Lung (tissue), 12 donors: ENCODE measurements around the gene ARHGEF19. TPM values are rescaled to one million over a fixed set of nuclear protein-coding genes. Genes with fewer than 3 reads are reported as not detected.
A peak's percentile ranks its signal among the peaks of the same experiment; 100 is the strongest.

Experiments
- ATAC-seq: fragments of 200-7000 bp; cut with Tn5 transposase; one replicate; pipeline ENCODE4 v1.9.1; 2020; ENCODE audit warnings: moderate number of reproducible peaks; ENCODE audit not compliant: insufficient read depth, low FRiP score
- DNase-seq, 3 donors: peaks; one replicate each; pipeline ENCODE4 v3.0.0-alpha.2; 2013 to 2017
- H3K27ac ChIP-seq, 2 donors: one replicate each; pipeline ENCODE4 v1.5.1; 2013; ENCODE audit warnings: mild to moderate bottlenecking in 2 of 2, moderate library complexity in 2 of 2, control low read depth in 1 of 2, inconsistent platforms in 1 of 2, low read depth in 1 of 2, low read length in 1 of 2
- H3K27me3 ChIP-seq, 3 donors: one replicate each; pipeline ENCODE4 v1.5.1; 2013; ENCODE audit warnings: low read length in 2 of 3; ENCODE audit not compliant: control insufficient read depth in 3 of 3, insufficient read depth in 3 of 3
- H3K36me3 ChIP-seq, 4 donors: one replicate each; pipeline ENCODE4 v1.5.1; 2013; ENCODE audit warnings: low read length in 4 of 4, mild to moderate bottlenecking in 1 of 4, moderate library complexity in 1 of 4; ENCODE audit not compliant: control insufficient read depth in 4 of 4, insufficient read depth in 4 of 4
- H3K4me1 ChIP-seq, 5 donors: one replicate each; pipeline ENCODE4 v1.5.1; 2013; ENCODE audit warnings: low read length in 5 of 5, mild to moderate bottlenecking in 2 of 5, moderate library complexity in 1 of 5; ENCODE audit not compliant: control insufficient read depth in 5 of 5, insufficient read depth in 5 of 5
- H3K4me3 ChIP-seq: one replicate; pipeline ENCODE4 v1.5.1; 2013; ENCODE audit warnings: mild to moderate bottlenecking, control low read depth, moderate library complexity
- H3K9ac ChIP-seq, 2 donors: one replicate each; pipeline ENCODE4 v1.5.1; 2013; ENCODE audit warnings: low read length in 2 of 2, control low read depth in 1 of 2; ENCODE audit not compliant: insufficient read depth in 1 of 2
- H3K9me3 ChIP-seq, 4 donors: one replicate each; pipeline ENCODE4 v1.5.1; 2013; ENCODE audit warnings: low read length in 3 of 4, mild to moderate bottlenecking in 1 of 4, moderate library complexity in 1 of 4; ENCODE audit not compliant: control insufficient read depth in 4 of 4, insufficient read depth in 3 of 4
- WGBS, 2 donors: extraction: QIAGEN DNeasy Blood & Tissue Kit; methylation state at CpG; one replicate each; pipeline ENCODE4 v1.1.7; 2013; 5-methylcytosine and 5-hydroxymethylcytosine counted together
- polyA plus RNA-seq, 2 donors: library from polyadenylated mRNA; stranded (reverse); fragments of 200-250 nt; gene quantifications; one replicate each; pipeline ENCODE4 v1.2.1, GENCODE V29; 2013
- total RNA-seq, 2 donors: library from RNA; depleted of rRNA in 1 of 2; stranded (reverse); fragments of >200 nt in 1 of 2; gene quantifications; one replicate each; pipeline ENCODE4 v1.2.1, GENCODE V29; 2014 to 2021
- TF ChIP-seq, protein P1 (sequence below): IDR thresholded peaks from 2 replicates; pipeline ENCODE4 v1.5.1; 2012; ENCODE audit warnings: mild to moderate bottlenecking; ENCODE audit errors: control extremely low read depth, extremely low read depth
- donor health status: control.
- donor health status: control.
- donor health status: Bipolar disorder and iron deficiency.
- donor health status: healthy.
- donor health status: DM: yes; HTN: yes; CAD: no.

The ARHGEF19 gene
- total and polyA plus RNA-seq, 4 donors: 9.5 to 17.3 (median 14.8) TPM

DNA sequence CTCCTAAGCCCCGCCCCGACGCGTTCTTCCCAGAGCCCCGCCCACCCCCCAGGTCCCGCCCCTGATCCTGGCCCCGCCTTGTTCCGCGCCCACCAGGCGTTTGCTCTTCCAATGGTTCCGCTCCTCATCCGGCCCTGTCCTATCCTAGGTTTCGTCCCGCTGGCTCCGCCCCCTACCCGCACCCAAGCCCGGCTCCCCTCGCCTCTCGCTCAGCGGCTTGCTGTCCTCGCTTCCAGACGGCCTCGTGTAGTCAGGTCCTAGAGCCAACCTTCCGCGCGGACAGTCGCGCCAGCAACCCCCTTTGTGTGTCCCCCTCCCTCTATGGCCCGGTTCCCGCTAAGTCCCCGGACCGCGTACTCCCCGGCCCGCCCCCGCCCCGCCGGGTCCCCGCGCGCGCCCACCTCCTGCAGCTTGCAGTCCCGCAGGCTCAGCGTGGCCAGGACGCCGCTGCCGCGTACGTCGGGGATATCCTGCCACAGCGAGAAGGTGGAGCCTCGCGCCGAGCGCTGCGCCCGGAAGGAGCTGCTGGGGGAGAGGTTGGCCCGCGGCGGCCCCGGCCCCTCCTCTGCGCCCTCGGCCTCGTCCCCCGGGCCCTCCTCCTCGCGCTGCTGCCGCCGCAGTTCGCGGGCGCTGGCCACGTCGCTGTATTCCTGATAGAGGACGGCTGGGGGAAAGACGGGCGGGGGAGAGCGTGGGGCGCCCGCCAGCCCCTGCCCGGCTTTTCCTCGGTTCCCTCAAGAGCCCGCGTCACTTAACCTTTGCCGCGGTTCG is 5.7 kb downstream of the ARHGEF19 start:
- H3K4me1 ChIP-seq: peaks cover 0 to 21% (median 2%) of the 10 kb centered on the region in 5 donors

DNA sequence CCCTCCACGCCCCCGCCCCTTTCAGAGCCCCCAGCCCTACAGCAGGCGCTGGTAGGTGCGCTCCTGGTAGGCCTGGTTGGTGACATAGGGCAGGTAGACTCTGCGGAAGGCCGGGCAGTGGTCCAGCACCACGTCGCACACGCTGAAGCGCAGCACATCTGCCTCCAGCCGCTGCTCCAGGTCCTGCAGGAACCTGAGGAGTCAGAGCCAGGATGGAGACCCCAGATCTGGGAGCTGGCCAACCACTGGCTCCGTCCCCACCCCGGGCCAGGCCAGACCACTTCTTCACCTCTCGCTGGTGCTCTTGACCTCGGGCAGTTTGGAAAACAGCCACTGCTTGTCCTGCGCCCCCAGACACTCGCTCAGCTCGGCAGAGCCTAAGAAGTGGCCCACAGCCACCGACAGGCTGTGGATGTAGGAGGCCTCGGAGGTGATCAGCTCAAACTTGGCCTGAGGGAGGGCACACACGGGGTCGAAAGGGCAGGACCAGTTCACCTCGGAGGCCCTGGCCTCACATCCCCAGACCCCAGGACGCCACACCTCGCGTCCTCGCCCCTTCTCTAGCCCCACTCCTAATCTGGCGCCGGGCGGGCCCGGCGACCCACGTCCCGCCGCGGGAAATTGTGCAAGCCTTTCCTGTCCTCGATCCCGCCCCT is 6.4 kb downstream of the ARHGEF19 start:
- H3K4me3 ChIP-seq: peak overlapping the region; percentile 8
- peaks cover 0 to 9% (median under 1%) of the 10 kb centered on the region in 4 donors for H3K36me3 ChIP-seq
- peak overlapping the region; percentile 74 to 89 for H3K27ac ChIP-seq
- WGBS, 2 donors: 30 to 38% methylated on average over 38 of the region's 38 CpGs
- TF ChIP-seq, protein P1, sequence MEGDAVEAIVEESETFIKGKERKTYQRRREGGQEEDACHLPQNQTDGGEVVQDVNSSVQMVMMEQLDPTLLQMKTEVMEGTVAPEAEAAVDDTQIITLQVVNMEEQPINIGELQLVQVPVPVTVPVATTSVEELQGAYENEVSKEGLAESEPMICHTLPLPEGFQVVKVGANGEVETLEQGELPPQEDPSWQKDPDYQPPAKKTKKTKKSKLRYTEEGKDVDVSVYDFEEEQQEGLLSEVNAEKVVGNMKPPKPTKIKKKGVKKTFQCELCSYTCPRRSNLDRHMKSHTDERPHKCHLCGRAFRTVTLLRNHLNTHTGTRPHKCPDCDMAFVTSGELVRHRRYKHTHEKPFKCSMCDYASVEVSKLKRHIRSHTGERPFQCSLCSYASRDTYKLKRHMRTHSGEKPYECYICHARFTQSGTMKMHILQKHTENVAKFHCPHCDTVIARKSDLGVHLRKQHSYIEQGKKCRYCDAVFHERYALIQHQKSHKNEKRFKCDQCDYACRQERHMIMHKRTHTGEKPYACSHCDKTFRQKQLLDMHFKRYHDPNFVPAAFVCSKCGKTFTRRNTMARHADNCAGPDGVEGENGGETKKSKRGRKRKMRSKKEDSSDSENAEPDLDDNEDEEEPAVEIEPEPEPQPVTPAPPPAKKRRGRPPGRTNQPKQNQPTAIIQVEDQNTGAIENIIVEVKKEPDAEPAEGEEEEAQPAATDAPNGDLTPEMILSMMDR: no peak
- H3K9me3 ChIP-seq: no peaks in the 10 kb centered on the region
- ATAC-seq (no peak), DNase-seq (no peak)
- H3K27me3 ChIP-seq: no peaks in the 10 kb centered on the region
- H3K4me1 ChIP-seq: peaks cover 0 to 21% (median 2%) of the 10 kb centered on the region in 5 donors
- H3K9ac ChIP-seq: peak overlapping the region in 1 of 2 donors; percentile 37

More for the DNA sequence above, 5.7 kb downstream of the ARHGEF19 start:
- peak overlapping the region; percentile 14 for H3K4me3 ChIP-seq
- 0 to 1% methylated on average over 71 to 87 of the region's 87 CpGs for WGBS, 2 donors
- peak; percentile 95 for ATAC-seq
- H3K27me3 ChIP-seq: no peaks in the 10 kb centered on the region
- TF ChIP-seq, protein P1: no peak
- H3K27ac ChIP-seq: peak overlapping the region; percentile 86 to 90
- peaks cover 0 to 5% (median 0%) of the 10 kb centered on the region in 4 donors for H3K36me3 ChIP-seq
- peak; percentile 98 for DNase-seq
- no peaks in the 10 kb centered on the region for H3K9me3 ChIP-seq
- H3K9ac ChIP-seq: peak overlapping the region; percentile 48 to 75

DNA sequence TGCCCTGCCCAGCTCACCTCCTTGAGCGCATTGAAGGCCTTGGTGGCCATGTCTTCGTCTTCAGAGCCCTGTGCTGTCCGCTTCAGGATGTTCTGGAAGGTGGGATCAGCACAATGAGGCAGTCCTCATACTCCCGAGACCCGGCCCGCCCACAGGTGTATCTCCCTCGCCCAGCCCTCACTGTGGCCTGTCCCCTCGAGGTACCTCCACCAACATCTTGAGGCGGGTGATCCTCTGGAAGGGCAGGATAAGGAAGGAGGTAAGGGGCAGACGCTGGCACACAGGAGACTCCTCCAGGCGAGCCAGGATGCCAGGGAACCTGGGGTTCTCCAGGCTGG is 7.1 kb downstream of the ARHGEF19 start:
- Histone ChIP-seq H3K27ac (no peak overlapping the region), H3K36me3 (peaks cover 0 to 9% (median 1%) of the 10 kb centered on the region in 4 donors), H3K9ac (no peak overlapping the region), H3K9me3 (no peaks in the 10 kb centered on the region), H3K4me3 (no peak overlapping the region), H3K4me1 (peaks cover 0 to 21% (median 2%) of the 10 kb centered on the region in 5 donors), H3K27me3 (no peaks in the 10 kb centered on the region)
- TF ChIP-seq, protein P1: no peak
- no peak for DNase-seq
- no peak for ATAC-seq
- 95 to 96% methylated on average over 11 of the region's 11 CpGs for WGBS, 2 donors
